Bronchial epithelial cell (primary cell): ENCODE data around the gene CUL2. TPM values are rescaled to one million over a fixed set of nuclear protein-coding genes. Genes with fewer than 3 reads are reported as not detected.

Experiments used
- DNase-seq: peaks from one replicate; pipeline ENCODE4 v3.0.0-alpha.2; 2010; ENCODE audit warnings: low read depth
- FAIRE-seq: peaks from 2 replicates; lab custom pipeline; 2011; peaks lifted over from hg19 to GRCh38; lab: Jason Lieb, UNC
- H3K27me3 ChIP-seq: 2 replicates; pipeline ENCODE4 v1.5.1; 2011; ENCODE audit warnings: low read length; ENCODE audit not compliant: control insufficient read depth, insufficient read depth
- H3K36me3 ChIP-seq: 2 replicates; pipeline ENCODE4 v1.5.1; 2011; ENCODE audit warnings: low read length; ENCODE audit not compliant: control insufficient read depth, insufficient read depth
- H3K4me3 ChIP-seq: 2 replicates; pipeline ENCODE4 v1.5.1; 2011; ENCODE audit warnings: mild to moderate bottlenecking, low read depth, low read length, control low read depth
- CTCF ChIP-seq: IDR thresholded peaks from 2 replicates; pipeline ENCODE4 v1.5.1; 2011; ENCODE audit warnings: mild to moderate bottlenecking, moderate library complexity, low read length, control low read depth, inconsistent platforms; ENCODE audit not compliant: insufficient read depth, severe bottlenecking
- total RNA-seq: library from RNA; depleted of rRNA; stranded (reverse); fragments of >200 nt; gene quantifications from 2 replicates; pipeline ENCODE4 v1.2.1, GENCODE V29; 2014

Gene CUL2
- total RNA-seq, 1 donor from 2014 or later, result 21.3 TPM

DNA sequence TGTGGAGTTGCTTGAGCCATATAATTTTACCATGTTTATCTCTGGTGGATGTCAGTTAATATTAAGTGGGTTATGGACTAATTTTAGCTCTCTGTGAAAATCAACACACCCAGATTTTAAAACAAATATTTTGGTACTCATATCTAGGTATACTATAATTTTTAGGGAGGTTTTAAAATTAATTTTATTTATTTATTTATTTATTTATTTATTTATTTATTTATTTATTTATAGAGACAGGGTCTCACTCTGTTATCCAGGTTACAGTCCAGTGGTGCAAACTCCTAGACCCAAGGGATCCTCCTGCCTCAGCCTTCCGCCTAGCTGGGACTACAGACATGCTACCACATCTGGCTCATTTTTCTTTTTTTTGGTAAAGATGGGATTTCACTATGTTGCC lies 29.2 kb upstream of the CUL2 start:
- TF ChIP-seq CTCF, result no peak
- DNase-seq, result no peak
- Histone ChIP-seq H3K27me3 (no peaks in the 10 kb centered on the region), H3K4me3 (no peak overlapping the region), H3K36me3 (no peaks in the 10 kb centered on the region)
- no peak for FAIRE-seq

DNA sequence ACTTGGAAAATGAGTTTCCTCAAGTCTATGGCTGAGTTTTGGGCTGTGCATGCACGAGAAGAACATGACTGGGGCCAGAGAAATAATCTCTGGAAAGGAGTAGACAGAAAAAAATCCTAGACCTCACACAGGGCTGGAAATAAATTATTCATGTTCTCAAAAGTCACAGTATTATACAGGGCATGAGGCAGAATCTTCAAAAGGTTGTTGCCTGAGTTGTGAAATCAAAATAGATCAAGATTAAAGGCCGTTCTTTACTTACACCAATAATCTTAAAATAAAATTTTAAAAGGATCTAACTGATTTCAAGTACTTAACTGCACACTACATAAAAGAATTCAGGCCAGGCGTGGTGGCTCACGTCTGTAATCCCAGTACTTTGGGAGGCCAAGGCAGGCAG lies 22.4 kb upstream of the CUL2 start:
- H3K36me3 ChIP-seq, result no peaks in the 10 kb centered on the region
- FAIRE-seq (no peak), DNase-seq (no peak)
- no peak for TF ChIP-seq CTCF
- H3K27me3 ChIP-seq, result no peaks in the 10 kb centered on the region
- no peak overlapping the region for H3K4me3 ChIP-seq

DNA sequence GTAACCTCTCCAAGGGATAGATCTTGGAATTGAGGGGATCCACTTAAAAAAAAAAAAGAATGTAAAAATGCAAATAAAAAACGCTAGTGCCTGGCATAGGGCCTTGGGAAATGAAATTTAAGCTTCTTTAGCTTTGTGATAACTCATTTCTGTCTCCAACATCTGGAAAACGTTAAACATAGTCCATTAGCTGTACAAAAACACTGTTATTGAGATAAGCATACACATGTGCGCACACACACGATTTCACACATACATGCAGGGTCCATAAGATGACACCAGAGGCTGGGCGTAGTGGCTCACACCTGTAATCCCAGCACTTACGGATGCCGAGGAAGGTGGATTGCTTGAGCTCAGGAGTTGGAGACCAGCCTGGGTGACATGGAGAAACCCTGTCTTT lies 13.7 kb upstream of the CUL2 start:
- no peak for DNase-seq
- TF ChIP-seq CTCF, result no peak
- Histone ChIP-seq H3K27me3 (no peaks in the 10 kb centered on the region), H3K4me3 (no peak overlapping the region), H3K36me3 (no peaks in the 10 kb centered on the region)
- no peak for FAIRE-seq

GRCh38 chr10:35097510-35097909 lies 7.4 kb upstream of the CUL2 start:
- H3K4me3 ChIP-seq, result no peak overlapping the region
- DNase-seq, result no peak
- FAIRE-seq, result no peak
- no peaks in the 10 kb centered on the region for H3K36me3 ChIP-seq
- no peak for TF ChIP-seq CTCF
- H3K27me3 ChIP-seq, result no peaks in the 10 kb centered on the region

DNA sequence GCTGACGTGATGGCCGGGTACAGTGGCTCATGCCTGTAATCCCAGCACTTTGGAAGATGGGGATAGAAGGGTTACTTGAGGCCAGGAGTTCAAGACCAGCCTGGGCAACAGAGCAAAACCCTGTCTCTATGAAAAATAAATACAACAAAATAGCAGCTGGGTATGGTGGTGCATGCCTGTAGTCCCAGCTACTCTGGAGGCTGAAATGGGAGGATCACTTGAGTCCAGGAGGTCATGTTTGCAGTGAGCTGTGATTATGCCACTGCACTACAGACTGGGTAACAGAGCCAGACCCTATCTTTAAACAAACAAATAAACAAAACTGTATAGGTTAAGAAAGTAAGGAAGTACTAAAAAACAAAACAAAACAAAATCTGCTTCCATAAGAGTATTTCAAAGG lies 6.2 kb upstream of the CUL2 start:
- FAIRE-seq, result no peak
- Histone ChIP-seq H3K4me3 (no peak overlapping the region), H3K36me3 (no peaks in the 10 kb centered on the region), H3K27me3 (no peaks in the 10 kb centered on the region)
- TF ChIP-seq CTCF, result no peak
- DNase-seq, result no peak

- no peaks in the 10 kb centered on the region for H3K36me3 ChIP-seq
- no peak for FAIRE-seq
- DNase-seq, result no peak
- TF ChIP-seq CTCF, result no peak
- H3K4me3 ChIP-seq, result no peak overlapping the region
- no peaks in the 10 kb centered on the region for H3K27me3 ChIP-seq
Observed at GRCh38 chr10:35092851-35093250, 2.7 kb upstream of the CUL2 start.
